Natural killer cell (primary cell): ENCODE measurements around the gene SLC35A4. TPM values are rescaled to one million over a fixed set of nuclear protein-coding genes. Genes with fewer than 3 reads are reported as not detected.
A peak's percentile ranks its signal among the peaks of the same experiment; 100 is the strongest.

Source experiments
- ATAC-seq, 3 donors: fragments of 150-1000 bp in 2 of 3; fragments of 200-7000 bp in 1 of 3; cut with Tn5 transposase; 1 replicate in 1 of 3; 2 replicates in 2 of 3; pipeline ENCODE4 v1.10.0; 2021; ENCODE audit warnings: mild to moderate bottlenecking in 2 of 3, moderate library complexity in 2 of 3
- DNase-seq, 2 donors: peaks; one replicate each; pipeline versions ENCODE4 v3.0.0 to v3.0.0-alpha.2; 2013 to 2021; ENCODE audit warnings: mixed read lengths in 1 of 2
- H3K27ac ChIP-seq: one replicate; pipeline ENCODE4 v1.5.1; 2013; ENCODE audit warnings: mild to moderate bottlenecking, low read length
- H3K27me3 ChIP-seq: one replicate; pipeline ENCODE4 v1.6.1; 2013; ENCODE audit warnings: low read length; ENCODE audit not compliant: control insufficient read depth, insufficient read depth
- H3K36me3 ChIP-seq: one replicate; pipeline ENCODE4 v1.6.1; 2013; ENCODE audit warnings: low read length; ENCODE audit not compliant: control insufficient read depth, insufficient read depth
- H3K4me1 ChIP-seq: one replicate; pipeline ENCODE4 v1.6.1; 2013; ENCODE audit warnings: low read length; ENCODE audit not compliant: control insufficient read depth, insufficient read depth
- H3K4me3 ChIP-seq: one replicate; pipeline ENCODE4 v1.5.1; 2013; ENCODE audit warnings: low read length
- H3K9me3 ChIP-seq: one replicate; pipeline ENCODE4 v1.6.1; 2013; ENCODE audit warnings: low read length; ENCODE audit not compliant: control insufficient read depth, insufficient read depth
- H3K27ac Mint-ChIP-seq, 2 donors: one replicate each; pipeline ENCODE4 v1.8.0; 2022; ENCODE audit warnings: mild to moderate bottlenecking in 2 of 2, mixed read lengths in 2 of 2, moderate library complexity in 1 of 2
- H3K27me3 Mint-ChIP-seq, 2 donors: one replicate each; pipeline ENCODE4 v1.8.0; 2022; ENCODE audit warnings: low read depth in 2 of 2, mixed read lengths in 2 of 2
- H3K36me3 Mint-ChIP-seq: one replicate; pipeline ENCODE4 v1.8.0; 2022; ENCODE audit warnings: mixed read lengths
- H3K4me1 Mint-ChIP-seq, 2 donors: one replicate each; pipeline ENCODE4 v1.8.0; 2022; ENCODE audit warnings: mixed read lengths in 2 of 2
- H3K4me3 Mint-ChIP-seq: one replicate; pipeline ENCODE4 v1.8.0; 2022; ENCODE audit warnings: mild to moderate bottlenecking, moderate library complexity, mixed read lengths
- H3K9me3 Mint-ChIP-seq, 2 donors: one replicate each; pipeline ENCODE4 v1.8.0; 2022; ENCODE audit warnings: mixed read lengths in 2 of 2
- WGBS: methylation state at CpG from one replicate; pipeline ENCODE4 v1.1.7; 2013; ENCODE audit warnings: missing lambda C conversion rate; ENCODE audit not compliant: insufficient coverage; 5-methylcytosine and 5-hydroxymethylcytosine counted together
- intact Hi-C: fragments of 100-400 bp; cut with micrococcal nuclease; formaldehyde crosslinking; loops from one replicate; pipeline ENCODE4 v1.14.2; 2022
- total RNA-seq, 4 donors: library from RNA; stranded (reverse); fragments of 120-200 nt in 1 of 4; gene quantifications; one replicate each; pipeline versions ENCODE4 v1.2.3 to v1.2.4, GENCODE V29; 2013 to 2022
- TF ChIP-seq, protein P1 (sequence below): fragments of 200-600 bp; IDR thresholded peaks from one replicate; pipeline ENCODE4 v1.8.0; 2022; ENCODE audit warnings: antibody characterized with exemption

Gene SLC35A4
- total RNA-seq, 3 donors from 2014 or later (not counting 1 experiment from before 2014, with no cell fraction given), result 63.1 to 76.1 (median 72.3) TPM

DNA sequence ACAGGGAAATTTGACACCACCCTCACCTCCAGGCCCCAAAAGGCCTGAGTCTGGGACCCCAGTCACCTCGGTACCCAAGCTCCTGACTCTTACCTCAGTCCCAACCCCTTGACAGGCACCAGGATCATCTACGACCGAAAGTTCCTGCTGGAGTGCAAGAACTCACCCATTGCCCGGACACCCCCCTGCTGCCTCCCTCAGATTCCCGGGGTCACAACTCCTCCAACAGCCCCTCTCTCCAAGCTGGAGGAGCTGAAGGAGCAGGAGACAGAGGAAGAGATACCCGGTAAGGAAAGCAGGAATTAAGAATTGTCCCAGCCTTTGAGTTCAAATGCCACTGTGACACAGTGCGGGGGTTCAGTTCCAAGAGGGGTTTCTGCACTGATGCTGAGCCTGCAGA, 15.8 kb upstream of the SLC35A4 start:
- Mint-ChIP-seq H3K4me3 (peak overlapping the region; percentile 86), H3K4me1 (peaks cover 37 to 39% of the 10 kb centered on the region in 2 donors), H3K36me3 (peaks cover 11% of the 10 kb centered on the region), H3K27me3 (no peaks in the 10 kb centered on the region), H3K27ac (peak overlapping the region; percentile 87 to 95), H3K9me3 (no peaks in the 10 kb centered on the region)
- no peaks in the 10 kb centered on the region for H3K9me3 ChIP-seq
- H3K36me3 ChIP-seq, result peaks cover 32% of the 10 kb centered on the region
- no peak for ATAC-seq
- H3K4me3 ChIP-seq, result no peak overlapping the region
- peaks cover 30% of the 10 kb centered on the region for H3K4me1 ChIP-seq
- 98% methylated on average over 7 of the region's 7 CpGs for WGBS
- intact Hi-C loops, result loop anchor here (5.0 kb wide), 1 partner anchor 154 kb away; the partner anchor contains the start of gene ZMAT2
- TF ChIP-seq, protein P1, sequence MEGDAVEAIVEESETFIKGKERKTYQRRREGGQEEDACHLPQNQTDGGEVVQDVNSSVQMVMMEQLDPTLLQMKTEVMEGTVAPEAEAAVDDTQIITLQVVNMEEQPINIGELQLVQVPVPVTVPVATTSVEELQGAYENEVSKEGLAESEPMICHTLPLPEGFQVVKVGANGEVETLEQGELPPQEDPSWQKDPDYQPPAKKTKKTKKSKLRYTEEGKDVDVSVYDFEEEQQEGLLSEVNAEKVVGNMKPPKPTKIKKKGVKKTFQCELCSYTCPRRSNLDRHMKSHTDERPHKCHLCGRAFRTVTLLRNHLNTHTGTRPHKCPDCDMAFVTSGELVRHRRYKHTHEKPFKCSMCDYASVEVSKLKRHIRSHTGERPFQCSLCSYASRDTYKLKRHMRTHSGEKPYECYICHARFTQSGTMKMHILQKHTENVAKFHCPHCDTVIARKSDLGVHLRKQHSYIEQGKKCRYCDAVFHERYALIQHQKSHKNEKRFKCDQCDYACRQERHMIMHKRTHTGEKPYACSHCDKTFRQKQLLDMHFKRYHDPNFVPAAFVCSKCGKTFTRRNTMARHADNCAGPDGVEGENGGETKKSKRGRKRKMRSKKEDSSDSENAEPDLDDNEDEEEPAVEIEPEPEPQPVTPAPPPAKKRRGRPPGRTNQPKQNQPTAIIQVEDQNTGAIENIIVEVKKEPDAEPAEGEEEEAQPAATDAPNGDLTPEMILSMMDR, result no peak
- H3K27ac ChIP-seq, result no peak overlapping the region
- DNase-seq, result no peak
- no peaks in the 10 kb centered on the region for H3K27me3 ChIP-seq

GRCh38 chr5:140549237-140550144, 15.1 kb upstream of the SLC35A4 start:
- H3K9me3 ChIP-seq, result no peaks in the 10 kb centered on the region
- intact Hi-C loops, result loop anchor here (5.0 kb wide), 1 partner anchor 153 kb away; the partner anchor contains the start of gene ZMAT2
- peaks cover 30% of the 10 kb centered on the region for H3K4me1 ChIP-seq
- no peaks in the 10 kb centered on the region for H3K27me3 ChIP-seq
- ATAC-seq, result no peak
- Mint-ChIP-seq H3K4me3 (peak overlapping the region; percentile 40), H3K9me3 (no peaks in the 10 kb centered on the region), H3K4me1 (peaks cover 42 to 46% of the 10 kb centered on the region in 2 donors), H3K27me3 (no peaks in the 10 kb centered on the region), H3K27ac (peak overlapping the region; percentile 87 to 95), H3K36me3 (peaks cover 11% of the 10 kb centered on the region)
- DNase-seq, result peak in 1 of 2 donors; percentile 49
- H3K4me3 ChIP-seq, result no peak overlapping the region
- TF ChIP-seq, protein P1, result no peak
- WGBS, result 100% methylated on average over 3 of the region's 3 CpGs
- no peak overlapping the region for H3K27ac ChIP-seq
- H3K36me3 ChIP-seq, result peaks cover 32% of the 10 kb centered on the region

DNA sequence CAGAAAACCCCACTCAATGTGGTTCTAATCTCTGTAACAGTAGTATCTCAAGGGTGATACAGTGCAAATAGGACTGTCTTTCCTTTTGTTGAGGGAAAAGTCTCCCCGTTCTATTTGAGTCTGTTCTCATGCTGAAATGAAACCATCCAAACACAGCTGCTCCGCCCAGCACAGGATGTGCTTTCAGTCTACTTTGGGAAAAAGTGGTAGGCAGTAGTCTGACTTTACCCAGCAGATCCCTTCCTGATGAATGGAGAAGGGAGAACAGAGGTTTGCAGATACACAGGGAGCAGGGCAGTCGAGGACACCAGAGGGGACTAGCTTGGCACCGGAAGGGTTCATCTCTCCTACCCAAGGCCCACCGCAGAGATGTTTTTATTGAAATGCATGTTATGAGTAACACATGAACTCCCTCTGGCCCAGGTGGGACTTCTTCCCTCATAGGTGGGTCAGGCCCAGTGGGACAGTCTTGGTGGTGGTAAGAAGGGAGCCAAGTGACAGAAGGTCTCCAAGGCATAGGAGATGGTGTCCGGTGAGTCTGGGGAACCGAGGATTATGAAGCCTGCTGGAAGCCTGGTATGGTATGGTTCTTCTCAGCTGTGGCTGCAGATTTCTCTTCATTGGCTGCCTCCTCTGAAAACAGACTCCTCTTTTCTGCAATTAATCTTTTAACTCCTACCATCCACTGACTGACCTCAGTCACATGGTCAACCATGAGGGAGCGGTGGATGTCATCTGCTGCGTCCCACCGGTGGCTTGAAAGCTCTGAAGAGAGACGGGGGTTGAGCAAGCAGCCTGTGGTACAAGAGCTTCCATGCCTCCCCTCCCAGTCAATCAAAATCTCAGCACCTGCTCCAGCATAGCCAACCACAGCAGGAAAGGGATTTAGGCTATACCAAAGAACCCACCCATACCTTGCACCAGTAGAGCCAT, 14.2 kb upstream of the SLC35A4 start:
- H3K36me3 ChIP-seq, result peaks cover 32% of the 10 kb centered on the region
- peaks cover 51 to 55% of the 10 kb centered on the region in 2 donors for H3K4me1 Mint-ChIP-seq
- H3K4me1 ChIP-seq, result peaks cover 31% of the 10 kb centered on the region
- DNase-seq (no peak), ATAC-seq (no peak)
- intact Hi-C loops, result no loop called here
- WGBS, result 91% methylated on average over 9 of the region's 11 CpGs
- no peak overlapping the region for H3K27ac ChIP-seq
- H3K9me3 Mint-ChIP-seq, result no peaks in the 10 kb centered on the region
- H3K36me3 Mint-ChIP-seq, result peaks cover 11% of the 10 kb centered on the region
- H3K4me3 Mint-ChIP-seq, result peak overlapping the region; percentile 17
- H3K9me3 ChIP-seq, result no peaks in the 10 kb centered on the region
- H3K27ac Mint-ChIP-seq, result peak overlapping the region; percentile 95 to 96
- no peaks in the 10 kb centered on the region for H3K27me3 Mint-ChIP-seq
- TF ChIP-seq, protein P1, result no peak
- no peak overlapping the region for H3K4me3 ChIP-seq
- no peaks in the 10 kb centered on the region for H3K27me3 ChIP-seq
